ENCODE measurements around the gene ACSF3. TPM values are rescaled to one million over a fixed set of nuclear protein-coding genes. Genes with fewer than 3 reads are reported as not detected.

Gene ACSF3
- total RNA-seq, 1 experiment from 2014 or later, result 33.5 TPM

DNA sequence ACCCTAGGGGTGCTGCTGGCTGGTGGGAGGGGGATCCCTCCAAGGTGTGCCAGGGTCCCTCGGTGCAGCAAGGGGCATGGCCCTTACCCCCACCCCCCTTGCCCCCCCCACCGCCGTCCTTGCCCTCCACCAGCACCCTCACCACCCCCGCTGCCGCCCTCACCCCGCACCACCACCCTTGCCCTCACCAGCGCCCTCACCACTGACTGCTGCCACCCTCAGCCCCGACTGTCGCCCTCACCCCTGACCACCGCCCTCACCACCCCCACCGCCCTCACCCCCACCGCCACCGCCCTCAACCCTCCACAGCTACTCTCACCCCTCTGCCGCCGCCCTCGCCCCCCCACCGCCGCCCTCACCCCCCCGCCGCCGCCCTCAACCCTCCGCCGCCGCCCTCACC is 23.1 kb upstream of the ACSF3 start:
- Histone ChIP-seq H3K9ac (ENCODE audit: low read length) (no peak overlapping the region), H3K27me3 (ENCODE audit: low read length) (peaks cover 33% of the 10 kb centered on the region), H3K4me1 (ENCODE audit: insufficient read depth, low read length) (no peaks in the 10 kb centered on the region), H3K9me2 (replicated peaks; ENCODE audit: low read length) (no peaks in the 10 kb centered on the region), H2AFZ (ENCODE audit: low read length) (no peak overlapping the region), H4K20me1 (ENCODE audit: low read length) (no peaks in the 10 kb centered on the region), H3F3A (ENCODE audit: low read length, unreplicated experiment) (no peaks in the 10 kb centered on the region), H3K36me3 (ENCODE audit: low read depth, low read length) (no peaks in the 10 kb centered on the region), H3K9me3 (ENCODE audit: low read length) (no peaks in the 10 kb centered on the region), H3K4me3 (ENCODE audit: low read length) (no peak overlapping the region), H3K27ac (ENCODE audit: low read length) (no peak overlapping the region), H3K4me2 (ENCODE audit: low read length) (no peak overlapping the region), H3K79me2 (ENCODE audit: low read length) (no peaks in the 10 kb centered on the region)
- ATAC-seq (no peak), DNase-seq (no peak)
- CTCF ChIA-PET, result no interaction called here
- POLR2A ChIA-PET (ENCODE audit: unreplicated experiment), result no interaction called here
- TF ChIP-seq EZH2 (IDR thresholded peaks at IDR 0.05; ENCODE audit: low read length, unreplicated experiment) (no peak), EZH2phosphoT487 (IDR thresholded peaks at IDR 0.05; ENCODE audit: borderline replicate concordance, low read length) (no peak)
- TF ChIP-seq, protein P1, sequence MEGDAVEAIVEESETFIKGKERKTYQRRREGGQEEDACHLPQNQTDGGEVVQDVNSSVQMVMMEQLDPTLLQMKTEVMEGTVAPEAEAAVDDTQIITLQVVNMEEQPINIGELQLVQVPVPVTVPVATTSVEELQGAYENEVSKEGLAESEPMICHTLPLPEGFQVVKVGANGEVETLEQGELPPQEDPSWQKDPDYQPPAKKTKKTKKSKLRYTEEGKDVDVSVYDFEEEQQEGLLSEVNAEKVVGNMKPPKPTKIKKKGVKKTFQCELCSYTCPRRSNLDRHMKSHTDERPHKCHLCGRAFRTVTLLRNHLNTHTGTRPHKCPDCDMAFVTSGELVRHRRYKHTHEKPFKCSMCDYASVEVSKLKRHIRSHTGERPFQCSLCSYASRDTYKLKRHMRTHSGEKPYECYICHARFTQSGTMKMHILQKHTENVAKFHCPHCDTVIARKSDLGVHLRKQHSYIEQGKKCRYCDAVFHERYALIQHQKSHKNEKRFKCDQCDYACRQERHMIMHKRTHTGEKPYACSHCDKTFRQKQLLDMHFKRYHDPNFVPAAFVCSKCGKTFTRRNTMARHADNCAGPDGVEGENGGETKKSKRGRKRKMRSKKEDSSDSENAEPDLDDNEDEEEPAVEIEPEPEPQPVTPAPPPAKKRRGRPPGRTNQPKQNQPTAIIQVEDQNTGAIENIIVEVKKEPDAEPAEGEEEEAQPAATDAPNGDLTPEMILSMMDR (conservative IDR thresholded peaks at IDR 0.05; ENCODE audit: low read depth, low read length), result no peak
- no TSS peak for BruUV-seq (replicated peaks)
- intact Hi-C loops (cut with micrococcal nuclease), result no loop called here

DNA sequence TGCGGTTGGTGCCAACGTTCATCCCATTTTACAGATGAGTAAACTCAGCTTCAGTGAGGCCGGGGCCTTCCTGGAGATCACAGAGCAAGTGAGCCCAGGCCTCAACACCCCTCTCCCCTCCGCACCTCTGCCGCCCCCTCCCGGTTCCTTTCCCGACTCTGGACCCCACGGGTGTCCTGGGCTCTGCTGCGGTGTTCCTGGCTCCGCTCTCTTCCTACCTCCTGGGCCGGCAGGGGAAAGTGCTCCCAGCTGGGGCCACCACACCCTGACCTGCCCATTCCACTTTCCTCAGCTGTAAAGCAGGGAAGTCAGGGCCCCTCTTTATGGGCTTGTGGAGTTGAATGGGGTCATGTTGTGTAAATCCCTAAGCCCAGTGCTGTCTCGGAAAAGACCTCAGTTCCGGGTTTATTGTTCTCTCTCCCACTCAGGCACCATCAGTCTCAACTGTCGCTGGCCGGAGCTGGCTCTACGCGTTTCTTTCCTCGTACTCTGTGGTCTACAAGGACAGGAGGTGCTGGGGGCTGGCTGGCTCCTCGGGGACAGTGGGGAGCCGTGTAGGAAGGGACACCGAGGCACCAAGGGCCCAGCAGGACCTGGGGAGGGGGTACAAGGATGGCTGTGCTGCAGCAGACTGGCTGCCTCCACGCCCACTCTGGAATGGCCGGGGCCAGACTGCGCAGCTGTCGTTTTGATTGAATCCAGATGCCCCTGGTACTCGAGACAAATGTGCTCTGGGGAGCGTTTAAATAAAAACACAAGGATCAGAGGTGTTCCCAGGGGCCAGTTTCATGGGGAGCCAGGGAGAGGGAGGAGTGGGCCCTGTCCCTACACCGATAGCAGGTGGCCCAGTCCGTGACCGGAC is 21.7 kb upstream of the ACSF3 start:
- no peak overlapping the region for H3K27ac ChIP-seq (ENCODE audit: low read length)
- H4K20me1 ChIP-seq (ENCODE audit: low read length), result no peaks in the 10 kb centered on the region
- H3K27me3 ChIP-seq (ENCODE audit: low read length), result peaks cover 24% of the 10 kb centered on the region
- no peak overlapping the region for H2AFZ ChIP-seq (ENCODE audit: low read length)
- no peak overlapping the region for H3K4me3 ChIP-seq (ENCODE audit: low read length)
- intact Hi-C loops (cut with micrococcal nuclease), result no loop called here
- H3F3A ChIP-seq (ENCODE audit: low read length, unreplicated experiment), result no peaks in the 10 kb centered on the region
- no peak for DNase-seq
- ChIA-PET POLR2A (ENCODE audit: unreplicated experiment) (interaction anchor here (0.6 kb wide), 1 partner anchor 48 kb away, joined by 5 read pairs; no protein-coding TSS in a partner anchor), CTCF (no interaction called here)
- H3K79me2 ChIP-seq (ENCODE audit: low read length), result no peaks in the 10 kb centered on the region
- no peak for ATAC-seq
- TF ChIP-seq, protein P1 (conservative IDR thresholded peaks at IDR 0.05; ENCODE audit: low read depth, low read length), result no peak
- no peak for TF ChIP-seq EZH2 (IDR thresholded peaks at IDR 0.05; ENCODE audit: low read length, unreplicated experiment)
- no peak for TF ChIP-seq EZH2phosphoT487 (IDR thresholded peaks at IDR 0.05; ENCODE audit: borderline replicate concordance, low read length)
- no peaks in the 10 kb centered on the region for H3K4me1 ChIP-seq (ENCODE audit: insufficient read depth, low read length)
- no peak overlapping the region for H3K4me2 ChIP-seq (ENCODE audit: low read length)
- no peaks in the 10 kb centered on the region for H3K9me3 ChIP-seq (ENCODE audit: low read length)
- H3K9ac ChIP-seq (ENCODE audit: low read length), result no peak overlapping the region
- H3K36me3 ChIP-seq (ENCODE audit: low read depth, low read length), result no peaks in the 10 kb centered on the region
- BruUV-seq (replicated peaks), result no TSS peak
- no peaks in the 10 kb centered on the region for H3K9me2 ChIP-seq (replicated peaks; ENCODE audit: low read length)

DNA sequence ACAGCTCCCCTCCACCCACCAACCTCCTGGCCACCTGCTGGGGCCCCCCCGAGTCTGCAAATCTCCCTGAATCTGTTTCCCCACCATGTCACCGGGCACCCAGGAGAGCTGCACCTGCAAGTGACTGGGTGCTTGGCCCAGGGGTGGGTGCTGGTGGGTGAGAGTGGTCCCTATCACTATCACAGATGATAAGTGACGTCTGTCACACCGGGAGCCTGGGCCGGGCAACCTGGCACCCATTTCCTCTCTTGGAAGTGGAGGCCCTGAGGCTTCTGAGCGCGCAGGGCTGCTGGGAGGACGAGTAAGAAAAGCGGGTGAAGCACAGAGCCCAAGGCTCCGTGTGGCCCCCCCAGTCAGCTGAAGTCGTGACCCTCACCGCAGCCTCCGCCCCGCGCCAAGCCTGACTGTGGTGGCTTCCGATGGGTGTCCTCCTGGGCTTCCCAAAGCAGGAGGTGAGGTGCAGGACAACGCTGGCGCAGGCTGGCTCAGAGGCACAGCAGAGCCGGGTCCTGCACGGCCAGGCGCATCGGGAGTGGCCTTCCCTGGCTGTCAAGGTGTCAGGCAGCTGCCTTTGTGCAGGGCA is 21.0 kb upstream of the ACSF3 start:
- DNase-seq, result no peak
- ChIA-PET CTCF (no interaction called here), POLR2A (ENCODE audit: unreplicated experiment) (interaction anchor here (0.6 kb wide), 1 partner anchor 49 kb away, joined by 5 read pairs; no protein-coding TSS in a partner anchor)
- Histone ChIP-seq H3K4me2 (ENCODE audit: low read length) (no peak overlapping the region), H3K79me2 (ENCODE audit: low read length) (no peaks in the 10 kb centered on the region), H3K9me2 (replicated peaks; ENCODE audit: low read length) (no peaks in the 10 kb centered on the region), H3F3A (ENCODE audit: low read length, unreplicated experiment) (no peaks in the 10 kb centered on the region), H3K4me1 (ENCODE audit: insufficient read depth, low read length) (no peaks in the 10 kb centered on the region), H2AFZ (ENCODE audit: low read length) (no peak overlapping the region), H3K36me3 (ENCODE audit: low read depth, low read length) (no peaks in the 10 kb centered on the region), H3K27me3 (ENCODE audit: low read length) (peaks cover 18% of the 10 kb centered on the region; the same call in 1 of the 2 replicates), H4K20me1 (ENCODE audit: low read length) (no peaks in the 10 kb centered on the region), H3K4me3 (ENCODE audit: low read length) (no peak overlapping the region), H3K9me3 (ENCODE audit: low read length) (no peaks in the 10 kb centered on the region), H3K27ac (ENCODE audit: low read length) (no peak overlapping the region), H3K9ac (ENCODE audit: low read length) (no peak overlapping the region)
- BruUV-seq (replicated peaks), result no TSS peak
- TF ChIP-seq, protein P1 (conservative IDR thresholded peaks at IDR 0.05; ENCODE audit: low read depth, low read length), result no peak
- TF ChIP-seq EZH2phosphoT487 (IDR thresholded peaks at IDR 0.05; ENCODE audit: borderline replicate concordance, low read length) (no peak), EZH2 (IDR thresholded peaks at IDR 0.05; ENCODE audit: low read length, unreplicated experiment) (no peak)
- intact Hi-C loops (cut with micrococcal nuclease), result no loop called here
- ATAC-seq, result no peak
